ENCODE data around the gene C5.

C5 gene

DNA sequence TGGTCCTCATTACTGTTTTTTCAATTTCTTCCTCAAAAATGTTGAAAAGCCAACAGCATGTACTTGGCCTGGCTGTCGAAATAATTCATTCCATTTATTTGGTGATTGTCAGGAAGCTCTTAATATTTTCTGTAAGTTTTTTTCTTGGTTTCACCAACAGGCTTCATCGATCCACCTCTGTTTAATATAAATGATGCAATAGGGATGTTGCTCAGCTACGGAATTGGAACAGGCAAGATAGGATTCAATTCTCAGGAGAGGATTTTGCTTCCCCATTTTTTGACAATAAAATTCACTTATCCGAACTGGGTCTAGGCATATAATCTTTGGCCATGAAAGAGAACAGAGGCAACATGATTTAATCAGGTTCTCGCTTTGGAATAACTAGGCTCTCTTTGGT, 30.8 kb downstream of the C5 start:
- Histone ChIP-seq H3K9ac (ENCODE audit: low read length) (no peak overlapping the region), H3K4me3 (ENCODE audit: insufficient read depth, low read length, poor library complexity, severe bottlenecking) (no peak overlapping the region)
- TF ChIP-seq, protein P1, sequence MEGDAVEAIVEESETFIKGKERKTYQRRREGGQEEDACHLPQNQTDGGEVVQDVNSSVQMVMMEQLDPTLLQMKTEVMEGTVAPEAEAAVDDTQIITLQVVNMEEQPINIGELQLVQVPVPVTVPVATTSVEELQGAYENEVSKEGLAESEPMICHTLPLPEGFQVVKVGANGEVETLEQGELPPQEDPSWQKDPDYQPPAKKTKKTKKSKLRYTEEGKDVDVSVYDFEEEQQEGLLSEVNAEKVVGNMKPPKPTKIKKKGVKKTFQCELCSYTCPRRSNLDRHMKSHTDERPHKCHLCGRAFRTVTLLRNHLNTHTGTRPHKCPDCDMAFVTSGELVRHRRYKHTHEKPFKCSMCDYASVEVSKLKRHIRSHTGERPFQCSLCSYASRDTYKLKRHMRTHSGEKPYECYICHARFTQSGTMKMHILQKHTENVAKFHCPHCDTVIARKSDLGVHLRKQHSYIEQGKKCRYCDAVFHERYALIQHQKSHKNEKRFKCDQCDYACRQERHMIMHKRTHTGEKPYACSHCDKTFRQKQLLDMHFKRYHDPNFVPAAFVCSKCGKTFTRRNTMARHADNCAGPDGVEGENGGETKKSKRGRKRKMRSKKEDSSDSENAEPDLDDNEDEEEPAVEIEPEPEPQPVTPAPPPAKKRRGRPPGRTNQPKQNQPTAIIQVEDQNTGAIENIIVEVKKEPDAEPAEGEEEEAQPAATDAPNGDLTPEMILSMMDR (IDR thresholded peaks at IDR 0.05; ENCODE audit: insufficient read depth, low read length, poor library complexity, severe bottlenecking), result no peak
- TF ChIP-seq EZH2phosphoT487 (conservative IDR thresholded peaks at IDR 0.05; ENCODE audit: low read length), result no peak

DNA sequence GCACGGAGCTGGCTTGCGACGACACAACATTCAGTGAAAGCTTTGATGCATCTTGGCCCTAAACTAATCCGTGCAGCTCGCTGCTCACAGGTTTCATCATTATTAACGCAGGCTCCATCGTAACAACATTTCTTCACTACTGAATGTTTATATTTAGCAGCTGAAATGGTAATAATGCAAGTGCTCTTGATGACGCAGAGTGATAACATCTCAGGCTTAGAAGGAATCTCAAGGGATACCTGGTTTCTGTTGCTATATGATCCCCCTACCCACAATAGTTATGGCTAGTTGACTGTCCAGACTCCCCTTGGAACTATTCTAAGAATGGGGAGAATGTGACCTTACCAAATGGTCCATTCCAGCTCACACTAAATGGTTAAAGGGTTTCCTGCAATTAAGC, 36.2 kb downstream of the C5 start:
- Histone ChIP-seq H4K20me1 (ENCODE audit: low read depth, low read length) (no peaks in the 10 kb centered on the region), H3K9ac (ENCODE audit: low read length) (no peak overlapping the region), H3K9me2 (replicated peaks; ENCODE audit: insufficient read depth, low read length) (no peaks in the 10 kb centered on the region), H3F3A (ENCODE audit: insufficient read depth) (no peaks in the 10 kb centered on the region), H3K4me3 (ENCODE audit: insufficient read depth, low read length, poor library complexity, severe bottlenecking) (no peak overlapping the region), H3K27me3 (ENCODE audit: low read length) (no peaks in the 10 kb centered on the region), H3K36me3 (ENCODE audit: low read length) (no peaks in the 10 kb centered on the region), H2AFZ (ENCODE audit: low read depth, low read length, severe bottlenecking) (no peak overlapping the region), H3K4me2 (ENCODE audit: low read depth, low read length, poor library complexity, severe bottlenecking) (no peak overlapping the region), H3K27ac (ENCODE audit: low read depth, low read length) (no peak overlapping the region), H3K9me3 (ENCODE audit: insufficient read depth, low read length) (no peaks in the 10 kb centered on the region), H3K79me2 (ENCODE audit: insufficient read depth, low read length) (no peaks in the 10 kb centered on the region)
- no peak for TF ChIP-seq EZH2phosphoT487 (conservative IDR thresholded peaks at IDR 0.05; ENCODE audit: low read length)
- TF ChIP-seq, protein P1 (IDR thresholded peaks at IDR 0.05; ENCODE audit: insufficient read depth, low read length, poor library complexity, severe bottlenecking), result no peak

More for the DNA sequence above, 30.8 kb downstream of the C5 start:
- Histone ChIP-seq H3K9me3 (ENCODE audit: insufficient read depth, low read length) (no peaks in the 10 kb centered on the region), H3K36me3 (ENCODE audit: low read length) (no peaks in the 10 kb centered on the region), H3K79me2 (ENCODE audit: insufficient read depth, low read length) (no peaks in the 10 kb centered on the region), H3K27ac (ENCODE audit: low read depth, low read length) (no peak overlapping the region), H2AFZ (ENCODE audit: low read depth, low read length, severe bottlenecking) (no peak overlapping the region), H3F3A (ENCODE audit: insufficient read depth) (no peaks in the 10 kb centered on the region), H3K27me3 (ENCODE audit: low read length) (no peaks in the 10 kb centered on the region), H4K20me1 (ENCODE audit: low read depth, low read length) (no peaks in the 10 kb centered on the region), H3K9me2 (replicated peaks; ENCODE audit: insufficient read depth, low read length) (no peaks in the 10 kb centered on the region), H3K4me2 (ENCODE audit: low read depth, low read length, poor library complexity, severe bottlenecking) (no peak overlapping the region)

DNA sequence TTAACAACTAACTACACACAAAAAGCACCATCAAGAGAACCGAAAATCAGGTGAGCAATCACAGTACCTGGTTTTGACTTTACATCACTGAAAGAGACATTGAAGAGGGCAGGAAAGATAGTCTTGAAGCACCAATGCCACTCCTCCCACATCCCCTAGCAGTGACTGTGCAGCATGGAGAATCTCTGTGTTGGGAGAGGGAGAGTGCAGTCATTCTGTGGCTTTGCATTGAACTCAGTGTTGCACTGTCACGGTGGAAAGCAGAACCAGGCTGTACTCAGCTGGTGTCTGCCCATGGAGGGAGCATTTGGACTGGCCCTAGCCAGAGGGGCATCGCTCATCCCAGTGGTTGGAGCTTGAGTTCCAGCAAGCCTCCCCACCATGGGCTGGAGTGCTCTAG, 40.4 kb downstream of the C5 start:
- H3K36me3 ChIP-seq (ENCODE audit: low read length), result no peaks in the 10 kb centered on the region
- no peaks in the 10 kb centered on the region for H3K79me2 ChIP-seq (ENCODE audit: insufficient read depth, low read length)
- H3F3A ChIP-seq (ENCODE audit: insufficient read depth), result no peaks in the 10 kb centered on the region
- no peaks in the 10 kb centered on the region for H3K9me3 ChIP-seq (ENCODE audit: insufficient read depth, low read length)
- H3K9ac ChIP-seq (ENCODE audit: low read length), result no peak overlapping the region
- TF ChIP-seq, protein P1 (IDR thresholded peaks at IDR 0.05; ENCODE audit: insufficient read depth, low read length, poor library complexity, severe bottlenecking), result no peak
- TF ChIP-seq EZH2phosphoT487 (conservative IDR thresholded peaks at IDR 0.05; ENCODE audit: low read length), result no peak
- H3K4me2 ChIP-seq (ENCODE audit: low read depth, low read length, poor library complexity, severe bottlenecking), result no peak overlapping the region
- no peaks in the 10 kb centered on the region for H3K9me2 ChIP-seq (replicated peaks; ENCODE audit: insufficient read depth, low read length)
- no peak overlapping the region for H3K4me3 ChIP-seq (ENCODE audit: insufficient read depth, low read length, poor library complexity, severe bottlenecking)
- H4K20me1 ChIP-seq (ENCODE audit: low read depth, low read length), result no peaks in the 10 kb centered on the region
- no peak overlapping the region for H2AFZ ChIP-seq (ENCODE audit: low read depth, low read length, severe bottlenecking)
- no peaks in the 10 kb centered on the region for H3K27me3 ChIP-seq (ENCODE audit: low read length)
- no peak overlapping the region for H3K27ac ChIP-seq (ENCODE audit: low read depth, low read length)

Data from SU-DHL-6 (cell line).